GM19099 (cell line): ENCODE measurements around the gene ARMC9.

Source experiments
- POLR2A ChIP-seq: IDR thresholded peaks from 3 replicates; pipeline ENCODE4 v1.6.1; 2011; ENCODE audit warnings: low read depth; ENCODE audit not compliant: insufficient read length; ENCODE audit errors: extremely low read depth

ARMC9 gene

GRCh38 chr2:231321556-231322334 is 123.3 kb downstream of the ARMC9 start:
- no peak for TF ChIP-seq POLR2A

DNA sequence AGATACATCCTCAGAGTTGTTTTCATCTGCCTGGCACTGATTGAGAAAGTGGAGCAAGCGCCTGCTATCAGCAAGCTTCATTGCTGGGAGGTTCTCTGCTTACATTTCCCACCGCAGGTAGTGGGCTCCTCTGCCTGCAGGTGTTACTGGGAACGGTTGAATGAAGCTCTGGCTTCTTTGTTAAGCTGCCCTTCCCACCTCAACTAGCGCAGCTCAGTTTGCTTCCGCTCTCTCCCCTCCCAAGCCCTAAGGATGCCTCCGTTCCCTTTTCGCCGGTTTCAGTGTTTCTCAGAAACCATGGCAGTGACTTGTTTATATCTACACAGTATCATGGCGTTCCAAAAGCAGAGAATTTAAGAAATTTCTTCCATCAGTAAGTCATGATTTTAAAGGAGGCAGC is 124.9 kb downstream of the ARMC9 start:
- no peak for TF ChIP-seq POLR2A

- TF ChIP-seq POLR2A, result no peak
Measured at GRCh38 chr2:231325826-231326225, 127.4 kb downstream of the ARMC9 start.

DNA sequence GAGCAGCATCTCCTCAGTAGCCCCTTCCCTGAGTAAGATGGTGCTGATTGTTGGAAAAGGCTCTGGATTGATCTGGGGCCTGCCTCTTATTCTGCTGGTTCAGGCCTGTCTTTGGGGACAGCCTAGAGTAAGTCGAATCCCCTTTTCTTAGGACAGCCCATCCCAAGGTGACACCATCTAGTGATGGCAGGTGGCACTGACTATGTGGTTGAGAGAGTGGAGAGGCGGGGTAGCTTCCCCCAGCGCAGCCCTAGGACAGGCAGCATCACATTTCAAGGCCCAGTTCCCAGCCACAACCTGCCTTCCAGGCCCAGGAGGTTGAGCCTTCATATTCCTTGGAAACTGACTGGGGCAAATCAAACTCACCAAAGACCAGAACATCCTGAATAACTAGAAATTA is 128.0 kb downstream of the ARMC9 start:
- no peak for TF ChIP-seq POLR2A

DNA sequence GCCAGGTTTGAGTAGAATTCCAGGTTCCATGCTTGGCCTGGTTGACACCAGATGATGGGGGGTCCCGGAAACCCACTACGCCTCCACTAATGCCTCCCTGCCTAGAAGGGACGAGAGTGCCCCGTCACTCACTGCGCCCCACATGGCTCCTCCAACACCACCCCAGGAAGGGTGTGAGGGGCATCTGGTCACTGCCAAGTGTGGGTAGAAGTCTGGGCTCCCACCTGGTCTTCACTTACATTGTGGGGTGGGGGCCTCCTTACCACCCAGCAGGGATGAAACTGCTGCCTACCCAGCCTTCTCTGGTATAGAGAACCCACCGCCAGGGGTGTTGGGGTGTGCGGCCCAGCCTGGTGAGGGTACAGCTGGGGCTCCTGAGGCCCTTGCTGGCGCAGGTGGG is 131.9 kb downstream of the ARMC9 start:
- TF ChIP-seq POLR2A, result no peak

GRCh38 chr2:231331533-231331932 is 133.1 kb downstream of the ARMC9 start:
- no peak for TF ChIP-seq POLR2A

DNA sequence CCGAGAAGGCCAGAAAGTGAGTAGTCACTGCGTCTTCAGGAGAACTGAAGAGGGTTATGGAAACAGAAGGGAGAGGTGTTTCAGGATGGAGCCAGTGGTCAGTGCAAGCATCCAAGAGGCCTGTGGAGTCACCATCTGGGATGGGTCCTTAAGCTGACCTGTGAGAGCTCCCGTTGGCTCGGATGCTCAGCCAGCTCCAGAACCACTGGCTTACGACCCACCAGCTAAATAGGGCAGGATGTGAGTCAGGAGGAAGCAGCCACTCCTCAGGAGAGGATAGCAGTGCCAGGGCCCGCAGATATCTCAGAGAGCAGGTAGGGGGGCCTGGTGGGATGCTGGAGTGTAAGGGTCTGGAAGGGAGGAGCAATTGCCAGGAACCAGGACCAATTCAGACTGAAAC is 134.0 kb downstream of the ARMC9 start:
- no peak for TF ChIP-seq POLR2A

GRCh38 chr2:231332872-231333500 is 134.6 kb downstream of the ARMC9 start:
- no peak for TF ChIP-seq POLR2A

DNA sequence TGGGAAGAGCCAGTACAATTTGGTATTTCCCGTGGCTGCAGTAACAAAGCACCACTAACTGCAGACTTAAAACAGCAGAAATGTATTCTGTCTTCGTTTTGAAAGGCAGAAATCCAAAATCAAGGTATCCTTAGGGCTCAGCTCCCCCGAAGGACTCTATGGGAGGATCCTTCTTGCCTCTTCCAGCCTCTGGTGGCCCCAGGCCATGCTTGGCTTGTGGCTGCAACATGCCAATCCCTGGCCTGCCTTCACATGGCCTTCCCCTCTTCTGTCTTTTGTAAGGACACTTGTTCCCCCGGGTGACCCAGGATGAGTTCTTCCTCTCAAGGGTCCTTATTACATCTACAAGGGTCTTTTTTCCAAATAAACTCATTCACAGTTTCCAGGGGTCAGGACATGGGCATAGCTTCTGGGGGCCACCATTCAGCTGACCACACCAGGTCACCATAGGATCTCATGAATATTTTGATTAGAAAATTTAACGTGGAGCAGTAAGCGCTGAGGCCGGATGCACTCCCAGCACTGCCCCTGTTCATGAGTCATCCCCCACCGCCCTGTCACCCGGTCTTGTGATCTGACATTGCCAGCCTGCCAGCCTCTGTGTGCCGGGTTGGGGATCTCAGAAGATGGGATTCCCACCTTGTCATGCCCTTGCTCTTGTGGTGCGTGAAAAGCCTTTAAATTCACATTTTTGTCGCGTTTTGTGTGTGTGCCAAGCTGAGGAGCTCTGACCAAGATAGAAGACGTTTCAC is 135.9 kb downstream of the ARMC9 start:
- TF ChIP-seq POLR2A, result no peak

DNA sequence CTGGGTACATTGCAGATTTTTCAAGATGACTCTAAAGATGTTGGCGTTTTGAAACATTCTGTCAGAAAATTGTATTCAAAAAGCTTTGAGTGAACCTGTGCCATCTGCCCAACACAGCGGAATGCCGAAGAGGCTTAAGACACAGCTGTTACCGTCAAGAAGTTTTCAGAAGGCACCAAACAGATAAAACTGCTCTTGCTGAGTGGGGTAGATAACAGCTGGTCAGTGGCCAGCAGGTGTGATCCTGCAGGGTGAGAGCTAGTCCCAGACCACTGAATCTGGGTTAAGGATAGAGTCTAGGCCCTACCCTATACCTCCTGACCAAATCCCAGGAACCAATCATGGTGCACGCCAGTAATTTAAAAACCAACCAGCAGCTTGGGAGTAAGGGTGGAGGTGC is 136.6 kb downstream of the ARMC9 start:
- TF ChIP-seq POLR2A, result no peak

- TF ChIP-seq POLR2A, result no peak
Measured at GRCh38 chr2:231335591-231335990, 137.2 kb downstream of the ARMC9 start.

GRCh38 chr2:231336236-231336635 is 137.8 kb downstream of the ARMC9 start:
- TF ChIP-seq POLR2A, result no peak

DNA sequence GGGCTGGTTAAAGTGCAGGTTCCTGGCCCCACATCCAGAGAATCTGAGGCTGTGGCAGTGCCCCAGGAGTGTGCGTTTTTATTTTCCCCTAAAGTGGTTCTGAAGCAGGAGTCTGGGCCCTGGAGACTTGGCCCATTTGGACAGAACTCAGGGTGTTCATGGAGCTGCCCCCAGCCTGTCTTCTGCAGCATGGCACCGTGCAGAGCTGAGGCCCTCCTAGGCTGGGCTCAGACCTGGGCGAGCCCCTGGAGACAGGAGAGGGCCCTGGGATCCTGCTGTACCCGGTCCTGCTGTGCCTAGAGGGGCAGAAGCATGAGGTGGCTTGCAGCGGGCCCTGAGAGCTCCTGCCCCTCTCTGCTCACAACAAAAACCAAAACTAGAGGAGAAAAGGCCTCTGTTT is 138.3 kb downstream of the ARMC9 start:
- no peak for TF ChIP-seq POLR2A

GRCh38 chr2:231337807-231338759 is 139.7 kb downstream of the ARMC9 start:
- no peak for TF ChIP-seq POLR2A

- no peak for TF ChIP-seq POLR2A
Measured at GRCh38 chr2:231339316-231339715, 140.9 kb downstream of the ARMC9 start.
